Panc1 (cell line): ENCODE data around the gene GPD1.
A peak's percentile ranks its signal among the peaks of the same experiment; 100 is the strongest.

ENCODE experiments used
- POLR2AphosphoS5 ChIP-seq: IDR thresholded peaks from 2 replicates; pipeline ENCODE4 v1.6.1; 2012; ENCODE audit warnings: mild to moderate bottlenecking, low read depth, low read length, moderate library complexity
- SIN3A ChIP-seq: IDR thresholded peaks from 2 replicates; pipeline ENCODE4 v1.6.1; 2012; ENCODE audit warnings: low read depth, mild to moderate bottlenecking, low read length, moderate library complexity, borderline replicate concordance; ENCODE audit not compliant: insufficient read depth
- TCF7L2 ChIP-seq: IDR thresholded peaks from 2 replicates; pipeline ENCODE4 v1.6.1; 2011; ENCODE audit warnings: mild to moderate bottlenecking, low read depth, low read length, inconsistent platforms
- TF ChIP-seq, protein P1 (sequence below): fragments of 450-650 bp; IDR thresholded peaks from 2 replicates; pipeline ENCODE4 v1.5.1; 2017; ENCODE audit warnings: mild to moderate bottlenecking
- TF ChIP-seq, protein P2 (sequence below), 2 experiments: IDR thresholded peaks; 2 replicates each; pipeline ENCODE4 v1.6.1; 2011 to 2012; ENCODE audit warnings: low read depth in 2 of 2, control low read depth in 1 of 2, low read length in 1 of 2, mild to moderate bottlenecking in 1 of 2, moderate library complexity in 1 of 2; ENCODE audit not compliant: insufficient read depth in 1 of 2

DNA sequence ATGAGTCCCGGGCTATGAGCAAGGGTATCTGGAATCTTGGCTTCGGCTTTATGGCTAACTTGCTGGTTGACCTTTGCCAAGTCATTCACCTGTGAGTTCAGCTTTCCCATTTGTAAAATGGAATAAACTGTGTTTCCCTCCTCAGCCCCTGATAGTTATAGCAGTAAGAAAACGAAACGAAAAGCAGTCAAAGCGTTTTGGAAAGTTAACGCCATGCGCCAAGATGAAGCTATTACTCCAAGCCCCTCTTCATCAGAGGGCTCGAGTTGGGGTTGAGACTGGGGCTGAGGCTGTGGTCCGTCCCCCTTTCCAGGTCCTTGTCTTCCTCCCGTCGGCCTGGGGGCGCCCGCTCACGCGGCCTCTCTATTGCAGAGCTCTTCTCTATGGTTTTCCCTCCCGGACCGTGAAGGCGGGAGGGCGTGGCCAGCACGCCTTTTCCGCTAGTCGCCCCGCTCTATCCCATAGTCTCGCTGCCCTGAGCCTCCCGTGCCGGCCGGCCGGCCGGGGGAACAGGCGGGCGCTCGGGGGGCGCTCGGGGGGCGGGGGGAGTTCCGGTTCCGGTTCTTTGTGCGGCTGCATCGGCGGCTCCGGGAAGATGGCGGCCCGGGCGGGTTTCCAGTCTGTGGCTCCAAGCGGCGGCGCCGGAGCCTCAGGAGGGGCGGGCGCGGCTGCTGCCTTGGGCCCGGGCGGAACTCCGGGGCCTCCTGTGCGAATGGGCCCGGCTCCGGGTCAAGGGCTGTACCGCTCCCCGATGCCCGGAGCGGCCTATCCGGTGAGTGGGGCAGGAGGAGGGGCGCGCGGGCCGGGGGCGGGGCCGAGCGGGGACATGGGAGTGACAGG lies 18.8 kb upstream of the GPD1 start, which contains the start of gene SMARCD1:
- TF ChIP-seq, protein P1, sequence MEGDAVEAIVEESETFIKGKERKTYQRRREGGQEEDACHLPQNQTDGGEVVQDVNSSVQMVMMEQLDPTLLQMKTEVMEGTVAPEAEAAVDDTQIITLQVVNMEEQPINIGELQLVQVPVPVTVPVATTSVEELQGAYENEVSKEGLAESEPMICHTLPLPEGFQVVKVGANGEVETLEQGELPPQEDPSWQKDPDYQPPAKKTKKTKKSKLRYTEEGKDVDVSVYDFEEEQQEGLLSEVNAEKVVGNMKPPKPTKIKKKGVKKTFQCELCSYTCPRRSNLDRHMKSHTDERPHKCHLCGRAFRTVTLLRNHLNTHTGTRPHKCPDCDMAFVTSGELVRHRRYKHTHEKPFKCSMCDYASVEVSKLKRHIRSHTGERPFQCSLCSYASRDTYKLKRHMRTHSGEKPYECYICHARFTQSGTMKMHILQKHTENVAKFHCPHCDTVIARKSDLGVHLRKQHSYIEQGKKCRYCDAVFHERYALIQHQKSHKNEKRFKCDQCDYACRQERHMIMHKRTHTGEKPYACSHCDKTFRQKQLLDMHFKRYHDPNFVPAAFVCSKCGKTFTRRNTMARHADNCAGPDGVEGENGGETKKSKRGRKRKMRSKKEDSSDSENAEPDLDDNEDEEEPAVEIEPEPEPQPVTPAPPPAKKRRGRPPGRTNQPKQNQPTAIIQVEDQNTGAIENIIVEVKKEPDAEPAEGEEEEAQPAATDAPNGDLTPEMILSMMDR = peak; percentile 93
- TF ChIP-seq TCF7L2 (no peak), POLR2AphosphoS5 (peak; percentile 45), SIN3A (peak; percentile 20; the same call in 1 of the 2 replicates)
- TF ChIP-seq, protein P2, sequence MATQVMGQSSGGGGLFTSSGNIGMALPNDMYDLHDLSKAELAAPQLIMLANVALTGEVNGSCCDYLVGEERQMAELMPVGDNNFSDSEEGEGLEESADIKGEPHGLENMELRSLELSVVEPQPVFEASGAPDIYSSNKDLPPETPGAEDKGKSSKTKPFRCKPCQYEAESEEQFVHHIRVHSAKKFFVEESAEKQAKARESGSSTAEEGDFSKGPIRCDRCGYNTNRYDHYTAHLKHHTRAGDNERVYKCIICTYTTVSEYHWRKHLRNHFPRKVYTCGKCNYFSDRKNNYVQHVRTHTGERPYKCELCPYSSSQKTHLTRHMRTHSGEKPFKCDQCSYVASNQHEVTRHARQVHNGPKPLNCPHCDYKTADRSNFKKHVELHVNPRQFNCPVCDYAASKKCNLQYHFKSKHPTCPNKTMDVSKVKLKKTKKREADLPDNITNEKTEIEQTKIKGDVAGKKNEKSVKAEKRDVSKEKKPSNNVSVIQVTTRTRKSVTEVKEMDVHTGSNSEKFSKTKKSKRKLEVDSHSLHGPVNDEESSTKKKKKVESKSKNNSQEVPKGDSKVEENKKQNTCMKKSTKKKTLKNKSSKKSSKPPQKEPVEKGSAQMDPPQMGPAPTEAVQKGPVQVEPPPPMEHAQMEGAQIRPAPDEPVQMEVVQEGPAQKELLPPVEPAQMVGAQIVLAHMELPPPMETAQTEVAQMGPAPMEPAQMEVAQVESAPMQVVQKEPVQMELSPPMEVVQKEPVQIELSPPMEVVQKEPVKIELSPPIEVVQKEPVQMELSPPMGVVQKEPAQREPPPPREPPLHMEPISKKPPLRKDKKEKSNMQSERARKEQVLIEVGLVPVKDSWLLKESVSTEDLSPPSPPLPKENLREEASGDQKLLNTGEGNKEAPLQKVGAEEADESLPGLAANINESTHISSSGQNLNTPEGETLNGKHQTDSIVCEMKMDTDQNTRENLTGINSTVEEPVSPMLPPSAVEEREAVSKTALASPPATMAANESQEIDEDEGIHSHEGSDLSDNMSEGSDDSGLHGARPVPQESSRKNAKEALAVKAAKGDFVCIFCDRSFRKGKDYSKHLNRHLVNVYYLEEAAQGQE (IDR thresholded peaks at IDR 0.05; ENCODE audit: insufficient read depth in 1 of 2, low read depth in 2 of 2, low read length in 1 of 2) = no peak
